GM12864 (cell line): Measurements from ENCODE around the gene ATF6.

Experiments
- DNase-seq: peaks from one replicate; pipeline ENCODE4 v3.0.0-alpha.2; 2011; ENCODE audit warnings: low read depth
- H3K4me3 ChIP-seq: 2 replicates; pipeline ENCODE4 v1.5.1; 2011; ENCODE audit warnings: mild to moderate bottlenecking, low read depth, low read length, control low read depth
- CTCF ChIP-seq: IDR thresholded peaks from 2 replicates; pipeline ENCODE4 v1.5.1; 2011; ENCODE audit warnings: low read depth, mild to moderate bottlenecking, moderate library complexity, low read length, control low read depth, inconsistent platforms; ENCODE audit errors: missing control alignments

ATF6 gene

GRCh38 chr1:161973924-161974845 lies 208.1 kb downstream of the ATF6 start:
- no peak for TF ChIP-seq CTCF
- no peak for DNase-seq
- no peak overlapping the region for H3K4me3 ChIP-seq

GRCh38 chr1:161978011-161978790 lies 212.1 kb downstream of the ATF6 start:
- TF ChIP-seq CTCF: no peak
- DNase-seq: no peak
- no peak overlapping the region for H3K4me3 ChIP-seq

- no peak for TF ChIP-seq CTCF
- DNase-seq: no peak
- no peak overlapping the region for H3K4me3 ChIP-seq
Observed at GRCh38 chr1:161981126-161981525, 215.0 kb downstream of the ATF6 start.

- H3K4me3 ChIP-seq: no peak overlapping the region
- TF ChIP-seq CTCF: no peak
- DNase-seq: no peak
Observed at GRCh38 chr1:161981735-161982506, 215.8 kb downstream of the ATF6 start.

- TF ChIP-seq CTCF: no peak
- DNase-seq: no peak
- no peak overlapping the region for H3K4me3 ChIP-seq
Observed at GRCh38 chr1:161982507-161982895, 216.4 kb downstream of the ATF6 start.

- no peak for DNase-seq
- no peak overlapping the region for H3K4me3 ChIP-seq
- no peak for TF ChIP-seq CTCF
Observed at GRCh38 chr1:161982917-161983316, 216.8 kb downstream of the ATF6 start.
